HG03565 (cell line): Measurements from ENCODE around the gene HEXB.
A peak's percentile ranks its signal among the peaks of the same experiment; 100 is the strongest.

Experiments used
- ATAC-seq: cut with Tn5 transposase; IDR thresholded peaks from one replicate; pipeline ENCODE4 v1.9.1; 2021; ENCODE audit warnings: mild to moderate bottlenecking, moderate library complexity; ENCODE audit not compliant: unreplicated experiment

HEXB gene

GRCh38 chr5:74684900-74685851, at the start of gene HEXB:
HEXB (plus strand) TSS chr5:74685233; CDS start chr5:74685261, 28 bp downstream.
- peak; percentile 61 for ATAC-seq

DNA sequence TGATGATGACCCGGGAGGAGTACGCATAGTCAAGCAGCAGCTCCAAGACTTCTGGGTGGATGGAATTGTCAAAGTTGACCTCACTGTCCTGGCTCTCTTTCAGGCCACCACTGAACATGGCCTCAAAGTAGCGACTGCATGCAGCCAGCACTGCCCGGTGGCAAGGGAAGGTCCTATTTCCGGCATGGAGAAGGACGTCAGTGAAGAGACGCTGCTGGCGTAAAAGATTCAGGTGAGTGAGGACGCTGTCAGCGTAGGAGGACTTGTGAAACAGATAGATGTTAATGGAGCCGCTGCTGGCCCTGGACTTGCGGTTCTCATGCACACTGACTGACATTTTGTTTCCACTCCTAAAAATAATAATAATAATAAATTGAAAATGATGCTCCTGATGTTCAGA, 48.9 kb upstream of the HEXB start:
- ATAC-seq = no peak

DNA sequence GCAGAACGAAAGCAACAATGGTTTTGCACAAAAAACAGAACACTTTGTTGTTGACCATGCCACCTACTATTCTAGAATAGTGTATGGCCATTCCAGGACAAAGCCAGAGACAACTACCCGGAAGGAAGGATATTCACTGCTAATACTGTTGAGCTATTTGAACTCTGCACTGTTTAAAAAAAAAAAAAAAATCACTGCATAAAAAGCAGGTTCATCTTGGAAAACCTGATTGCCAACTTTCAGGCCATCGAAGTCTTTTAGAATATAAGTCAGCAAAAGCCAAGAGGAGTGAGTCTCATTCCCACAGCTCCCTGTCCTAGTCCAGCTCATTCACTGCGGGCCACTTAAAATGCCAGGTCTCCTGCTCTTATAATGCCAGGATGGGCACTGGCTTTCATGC, 48.5 kb upstream of the HEXB start:
- no peak for ATAC-seq

DNA sequence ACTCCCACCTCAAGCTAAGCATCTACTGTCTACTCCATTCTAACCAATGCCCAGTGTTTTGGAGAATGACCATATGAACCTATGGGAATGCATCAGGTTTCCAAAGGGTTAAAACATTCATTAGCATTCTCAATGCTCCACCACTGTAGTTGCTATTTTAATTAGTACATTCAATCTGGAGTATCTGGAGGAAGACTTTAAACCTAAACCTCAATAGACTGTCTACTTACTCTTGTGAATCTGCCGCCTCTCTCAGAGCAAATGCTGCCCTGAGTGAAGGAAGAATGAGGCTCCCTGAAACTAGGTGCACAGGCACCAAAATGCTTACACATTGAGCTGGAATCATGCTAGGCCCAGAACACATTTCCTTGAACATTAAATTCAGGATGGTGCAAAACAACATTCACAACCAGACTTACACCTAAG, 46.5 kb upstream of the HEXB start:
- ATAC-seq = no peak

DNA sequence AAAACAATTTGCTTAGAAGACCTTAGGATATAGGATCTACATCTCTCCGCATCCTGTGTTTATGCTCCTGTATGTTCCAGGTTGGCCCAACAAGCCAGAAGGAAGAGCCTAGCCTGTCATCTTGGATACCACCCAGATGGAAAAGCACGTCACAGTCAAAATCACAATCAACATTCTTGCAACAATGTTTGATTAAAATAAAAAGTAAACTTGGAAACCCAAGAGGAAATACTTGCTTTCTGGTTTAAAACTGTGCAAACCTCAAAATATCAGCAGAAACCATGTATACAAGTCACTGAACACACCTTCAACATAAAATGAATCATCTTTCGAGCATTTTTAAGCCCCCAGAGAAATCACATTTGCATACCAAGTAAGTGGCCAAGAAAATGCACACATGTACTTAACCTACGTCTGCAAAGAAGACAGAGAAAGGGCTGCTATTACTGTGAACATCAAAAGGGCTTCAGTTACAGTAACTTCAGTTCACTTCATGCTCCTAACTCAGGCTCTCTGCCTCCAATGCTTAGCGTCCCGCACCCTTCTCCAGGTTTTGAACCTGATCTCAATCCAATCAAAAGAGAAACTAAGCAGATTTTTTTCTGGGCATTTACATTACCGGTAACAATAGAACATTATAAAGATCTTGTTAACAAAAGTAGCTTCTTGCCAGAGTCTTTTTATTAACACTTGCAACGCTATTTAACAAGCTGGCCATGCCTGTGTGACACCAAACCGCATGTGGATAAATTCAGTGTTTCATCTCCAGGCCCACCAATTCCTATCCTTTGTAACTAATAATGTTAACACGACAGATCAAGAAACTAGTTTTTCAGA, 45.8 kb upstream of the HEXB start:
- peak; percentile 42 for ATAC-seq

GRCh38 chr5:74639807-74640449, 45.1 kb upstream of the HEXB start:
- peak; percentile 5 for ATAC-seq

- peak; percentile 59 for ATAC-seq
These were observed 44.5 kb upstream of the HEXB start, which contains the start of gene ENC1 for GRCh38 chr5:74640450-74640953. ENC1 (minus strand) TSS chr5:74640728; CDS start chr5:74636485, 4,243 bp downstream.

DNA sequence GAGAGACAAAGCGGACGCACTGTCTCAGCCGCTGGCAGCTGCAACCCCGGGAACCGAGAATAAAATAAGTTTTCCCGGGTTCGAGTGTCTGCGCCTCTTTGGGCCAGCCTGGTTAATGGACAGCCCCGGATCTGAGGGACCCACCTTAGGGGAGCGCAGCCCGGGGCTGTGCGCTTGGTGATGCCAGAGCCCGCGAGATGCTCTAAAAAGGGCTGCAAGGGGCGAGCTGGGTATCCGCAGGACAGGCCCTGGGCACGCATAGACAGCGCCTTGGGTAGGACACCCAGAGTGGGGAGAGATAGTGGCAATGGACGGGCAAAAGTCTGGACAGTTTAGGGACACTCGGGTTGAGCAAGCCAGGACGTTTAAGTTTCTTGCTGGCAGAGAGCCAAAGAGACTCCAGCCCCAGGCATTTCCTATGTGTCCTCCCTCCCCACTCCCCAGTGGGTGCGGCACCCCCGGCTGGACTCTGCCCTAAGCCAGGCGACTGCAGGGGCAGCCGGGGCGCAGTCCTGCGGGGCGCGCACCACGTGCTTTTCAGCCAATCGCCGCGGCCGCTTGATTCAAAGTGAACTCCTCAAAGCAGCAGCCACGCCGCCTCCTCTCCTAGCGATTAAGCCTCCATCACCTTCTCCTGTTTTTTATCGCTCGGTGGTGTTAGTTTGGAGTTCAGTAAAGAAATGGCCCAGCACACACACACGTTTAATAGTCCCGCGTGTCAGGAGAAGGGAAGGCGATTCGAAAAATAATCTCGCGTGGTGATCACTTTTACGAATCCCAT, 43.9 kb upstream of the HEXB start:
- peak; percentile 7 for ATAC-seq

DNA sequence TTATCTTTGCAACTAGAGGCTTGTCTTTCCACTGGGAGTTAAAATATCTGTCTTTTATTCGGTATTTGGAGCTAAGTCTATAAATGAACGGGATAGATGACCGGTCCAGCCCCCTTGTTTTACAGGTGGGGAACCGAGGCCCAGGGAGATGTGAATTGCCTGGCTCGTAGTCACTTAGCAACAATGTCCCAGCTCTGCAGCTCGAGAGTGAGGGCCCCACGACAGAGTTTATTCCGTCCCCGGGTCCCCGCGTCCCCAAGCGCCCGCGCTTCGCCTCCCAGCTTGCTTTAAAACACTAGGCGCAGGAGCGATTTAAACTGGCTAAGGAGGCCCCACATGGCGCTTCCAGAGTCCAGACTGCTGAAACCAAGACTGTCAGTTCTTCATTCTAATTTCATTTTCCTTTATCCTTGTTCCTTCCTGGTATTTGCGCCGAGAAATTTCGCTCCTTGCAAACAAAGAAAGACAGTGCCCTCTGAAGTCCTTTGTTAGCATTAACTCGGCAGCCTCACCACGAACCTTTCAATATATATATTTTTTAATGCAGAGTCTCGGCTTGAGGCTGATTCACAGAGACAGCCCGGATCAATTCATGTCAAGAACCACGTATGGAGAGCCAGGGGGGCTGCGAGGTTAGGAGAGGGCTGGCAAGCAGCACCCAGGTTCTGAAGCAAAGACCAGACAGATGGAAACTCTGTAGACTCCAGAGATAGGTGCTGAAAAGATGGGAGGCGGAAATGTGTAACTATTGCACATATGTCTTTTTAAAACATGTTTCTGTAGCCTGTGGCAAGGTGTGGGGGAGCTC, 43.1 kb upstream of the HEXB start:
- ATAC-seq = no peak

DNA sequence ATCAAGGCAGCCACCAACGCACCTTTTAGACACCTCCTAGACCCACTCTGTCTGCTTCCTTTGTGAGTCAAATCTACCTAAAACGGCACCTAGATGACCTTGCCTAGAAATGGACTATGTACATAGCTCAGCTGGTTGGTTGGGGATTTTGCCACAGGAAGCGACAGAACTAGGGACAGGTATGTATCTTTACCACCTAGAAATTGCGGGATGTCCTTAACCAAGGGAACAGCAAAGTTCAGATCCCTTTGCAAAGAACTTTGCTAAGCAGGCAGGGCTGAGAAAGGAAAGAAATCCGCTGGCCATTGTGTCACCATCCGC, 42.5 kb upstream of the HEXB start:
- ATAC-seq = no peak

DNA sequence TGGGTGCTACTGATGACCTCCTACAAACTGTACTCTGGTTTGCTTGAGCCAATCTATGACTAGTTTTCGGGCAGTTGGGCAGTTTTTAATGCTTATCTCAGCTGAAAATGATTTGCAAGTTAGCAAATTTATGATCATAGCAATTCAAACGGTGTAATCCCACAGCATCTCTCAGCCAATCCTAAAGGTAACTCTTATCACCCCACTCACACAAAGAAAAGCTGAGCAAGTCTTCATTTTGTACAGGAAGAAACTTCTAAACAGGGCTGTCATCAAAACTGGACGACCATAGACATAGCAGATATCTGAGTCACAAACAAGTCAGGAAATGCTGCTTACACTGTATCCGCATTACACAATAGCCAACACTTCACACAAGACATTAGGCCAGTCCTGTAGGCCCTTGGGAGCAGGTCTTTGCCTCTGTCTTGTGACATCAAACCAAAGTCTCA, 41.9 kb upstream of the HEXB start:
- no peak for ATAC-seq

DNA sequence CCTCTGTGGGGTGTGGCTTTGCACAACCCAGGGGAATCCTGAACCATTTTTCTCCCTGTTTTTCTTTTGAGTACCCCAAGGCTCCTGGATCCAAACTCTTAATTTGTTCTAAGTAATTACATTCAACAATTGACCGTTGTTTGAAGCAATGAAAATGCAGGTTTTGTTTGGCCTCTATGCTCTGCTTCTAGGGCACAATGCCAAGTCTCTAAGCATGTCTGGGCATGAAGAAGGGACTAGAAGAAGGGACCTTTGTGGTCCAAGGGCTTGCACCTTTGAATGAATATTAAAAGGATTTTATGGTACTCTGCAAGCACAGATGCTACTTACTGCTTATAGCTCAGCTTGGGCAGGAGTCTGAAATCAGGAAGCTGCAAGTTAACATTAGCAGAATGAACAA, 37.9 kb upstream of the HEXB start:
- ATAC-seq = no peak

GRCh38 chr5:74648835-74649293, 36.2 kb upstream of the HEXB start:
- peak; percentile 58 for ATAC-seq

DNA sequence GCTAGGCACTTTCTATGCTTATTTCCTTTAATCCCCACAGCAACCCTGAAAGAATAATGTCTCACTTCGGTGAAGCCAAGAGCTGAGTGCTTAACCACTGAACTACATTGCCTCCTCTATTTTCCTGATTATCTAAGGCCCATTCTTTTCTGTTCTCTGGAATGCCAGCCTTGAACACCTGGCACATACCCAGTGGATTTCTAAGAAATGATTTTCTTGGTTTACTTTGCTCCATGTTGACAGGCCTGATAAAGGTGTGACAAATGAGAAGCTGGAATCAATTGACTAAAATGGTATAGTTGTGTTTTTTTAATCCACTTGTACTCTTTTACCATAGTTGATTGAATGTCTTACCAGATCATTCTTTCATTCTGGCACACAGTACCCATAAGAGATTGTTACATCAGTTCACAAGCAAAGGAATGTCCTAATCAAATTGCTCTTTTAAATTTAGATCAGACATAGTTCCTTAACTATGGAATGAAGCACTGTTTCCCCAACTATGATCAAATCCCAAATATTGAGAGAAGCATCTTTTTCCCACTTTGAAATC, 35.5 kb upstream of the HEXB start:
- ATAC-seq = no peak

GRCh38 chr5:74651710-74652109, 33.3 kb upstream of the HEXB start:
- no peak for ATAC-seq

- no peak for ATAC-seq
These were observed 32.5 kb upstream of the HEXB start for GRCh38 chr5:74652576-74652975.

- ATAC-seq = no peak
These were observed 31.0 kb upstream of the HEXB start for GRCh38 chr5:74653991-74654390.

DNA sequence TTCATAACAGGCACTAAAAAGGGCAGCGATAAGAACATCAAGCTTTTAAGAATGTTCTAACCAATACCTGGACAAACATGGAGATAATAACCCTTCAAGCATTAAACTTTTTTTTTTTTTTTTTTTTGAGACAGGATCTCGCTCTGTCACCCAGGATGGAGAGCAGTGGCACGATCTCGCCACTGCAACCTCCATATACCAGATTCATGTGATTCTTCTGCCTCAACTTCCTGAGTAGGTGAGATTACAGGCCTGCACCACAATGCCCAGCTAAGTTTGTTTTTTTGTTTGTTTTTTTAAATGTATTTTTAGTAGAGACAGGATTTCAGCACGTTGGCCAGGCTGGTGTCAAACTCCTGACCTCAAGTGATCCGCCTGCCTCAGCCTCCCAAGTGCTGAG, 29.8 kb upstream of the HEXB start:
- ATAC-seq = no peak

DNA sequence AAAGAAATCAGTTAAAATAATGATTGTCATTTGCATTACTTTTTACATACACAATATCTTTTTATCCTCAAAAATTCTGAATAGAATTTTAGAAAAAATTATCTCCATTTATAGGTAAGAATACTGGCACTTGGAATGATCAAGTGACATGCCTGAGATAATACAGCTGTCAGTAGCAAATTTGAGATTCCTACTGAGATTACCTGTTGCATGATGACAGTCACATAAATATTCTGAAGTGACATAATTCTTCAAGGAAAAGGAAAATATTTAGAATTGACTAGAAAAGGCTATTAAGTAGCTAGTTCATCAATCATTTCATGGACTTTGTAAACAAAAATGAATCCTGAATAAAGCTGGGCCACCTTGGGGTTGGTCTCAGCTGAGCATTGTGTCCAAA, 29.3 kb upstream of the HEXB start:
- no peak for ATAC-seq
